HCT116 (cell line): ENCODE measurements around the gene DNMT3B. TPM values are rescaled to one million over a fixed set of nuclear protein-coding genes. Genes with fewer than 3 reads are reported as not detected.

Experiments used
- ATAC-seq: fragments of 200-7000 bp; cut with Tn5 transposase; 2 replicates; pipeline ENCODE4 v1.9.1; 2020; ENCODE audit warnings: mild to moderate bottlenecking, moderate library complexity
- BruUV-seq: library from RNA; stranded (reverse); fragments of 400-500 nt; replicated peaks from 2 replicates; lab custom pipeline; 2021; lab: Mats Ljungman, UMichigan
- CTCF ChIA-PET: fragments of 300-600 bp; sonication (Branson Sonifier 250); formaldehyde crosslinking; loops from one replicate; lab custom pipeline; 2021; ENCODE audit warnings: antibody characterized with exemption; lab: Charles Lee
- POLR2A ChIA-PET: fragments of 300-600, 350-600 bp; sonication (Branson Sonifier 250); formaldehyde crosslinking; loops from one replicate; lab custom pipeline; 2021; ENCODE audit warnings: antibody characterized with exemption; lab: Charles Lee
- RAD21 ChIA-PET, 2 experiments: fragments of 300-600 bp; sonication (Branson Sonifier 250); formaldehyde crosslinking; loops; one replicate each; lab custom pipeline; 2023; ENCODE audit warnings: low total read pairs in 2 of 2; ENCODE audit not compliant: uncharacterized antibody in 2 of 2, unreplicated experiment in 2 of 2, low non-redundant PET in 1 of 2; lab: Charles Lee
- DNase-seq: peaks from one replicate; pipeline ENCODE4 v3.0.0-alpha.2; 2010; ENCODE audit warnings: low read depth, low spot score
- H2AFZ ChIP-seq: fragments of 200-600 bp; shearing (Covaris generic), sonication (generic); 2 replicates; pipeline ENCODE4 v1.6.1; 2017; ENCODE audit warnings: low read depth, mixed run types, mixed read lengths, antibody characterized with exemption, low read length; ENCODE audit not compliant: poor library complexity, severe bottlenecking
- H3K27ac ChIP-seq: 2 replicates; pipeline ENCODE4 v1.5.1; 2012; ENCODE audit warnings: low read depth, low read length
- H3K27me3 ChIP-seq: fragments of 200-600 bp; sonication (generic); 2 replicates; pipeline ENCODE4 v1.6.1; 2016; ENCODE audit warnings: mixed run types, low read length, mixed read lengths; ENCODE audit not compliant: insufficient read depth
- H3K36me3 ChIP-seq, 2 experiments: fragments of 200-500 bp in 1 of 2; fragments of 200-600 bp in 1 of 2; sonication (Bioruptor generic) in 1 of 2; sonication (generic) in 1 of 2; 2 replicates each; pipeline versions ENCODE4 v1.5.1 to v1.6.1; 2014 to 2016; ENCODE audit warnings: low read length in 2 of 2, inconsistent platforms in 1 of 2, mixed read lengths in 1 of 2, mixed run types in 1 of 2; ENCODE audit not compliant: insufficient read depth in 2 of 2, control insufficient read depth in 1 of 2
- H3K4me1 ChIP-seq, 2 experiments: fragments of 200-600 bp in 1 of 2; sonication (generic) in 1 of 2; 2 replicates each; pipeline versions ENCODE4 v1.5.1 to v1.6.1; 2012 to 2017; ENCODE audit warnings: low read length in 2 of 2, inconsistent platforms in 1 of 2, mild to moderate bottlenecking in 1 of 2, mixed read lengths in 1 of 2, mixed run types in 1 of 2, moderate library complexity in 1 of 2; ENCODE audit not compliant: insufficient read depth in 2 of 2, control insufficient read depth in 1 of 2
- H3K4me2 ChIP-seq: fragments of 200-600 bp; sonication (generic); 2 replicates; pipeline ENCODE4 v1.6.1; 2017; ENCODE audit warnings: mixed run types, low read length, mixed read lengths
- H3K4me3 ChIP-seq, 2 experiments: fragments of 200-600 bp in 1 of 2; sonication (generic) in 1 of 2; replicated peaks in 1 of 2; 2 replicates each; pipeline ENCODE4 v1.5.1; 2011 to 2016; ENCODE audit warnings: low read length in 2 of 2, control low read depth in 1 of 2, low read depth in 1 of 2, mild to moderate bottlenecking in 1 of 2, mixed read lengths in 1 of 2, mixed run types in 1 of 2
- H3K79me2 ChIP-seq: fragments of 200-600 bp; sonication (generic); 2 replicates; pipeline ENCODE4 v1.6.1; 2017; ENCODE audit warnings: mild to moderate bottlenecking, mixed run types, low read length, moderate library complexity, mixed read lengths; ENCODE audit not compliant: insufficient read depth
- H3K9ac ChIP-seq: fragments of 200-600 bp; sonication (generic); 2 replicates; pipeline ENCODE4 v1.6.1; 2016; ENCODE audit warnings: low read length, mixed read lengths
- H3K9me2 ChIP-seq: fragments of 200-600 bp; sonication (generic), shearing (Covaris generic); 2 replicates; pipeline ENCODE4 v1.6.1; 2017; ENCODE audit warnings: mixed run types, mild to moderate bottlenecking, moderate library complexity; ENCODE audit not compliant: insufficient read depth
- H3K9me3 ChIP-seq, 2 experiments: fragments of 200-500 bp in 1 of 2; fragments of 200-600 bp in 1 of 2; sonication (Bioruptor generic) in 1 of 2; sonication (generic) in 1 of 2; 2 replicates each; pipeline ENCODE4 v1.6.1; 2014 to 2017; ENCODE audit warnings: low read length in 2 of 2, mixed read lengths in 2 of 2, inconsistent platforms in 1 of 2, low read depth in 1 of 2, mild to moderate bottlenecking in 1 of 2, mixed run types in 1 of 2, moderate library complexity in 1 of 2; ENCODE audit not compliant: control insufficient read depth in 1 of 2, insufficient read depth in 1 of 2
- H4K20me1 ChIP-seq: fragments of 200-600 bp; sonication (generic), shearing (Covaris generic); 2 replicates; pipeline ENCODE4 v1.6.1; 2017; ENCODE audit warnings: mixed run types, mild to moderate bottlenecking, moderate library complexity; ENCODE audit not compliant: insufficient read depth
- CBX3 ChIP-seq: IDR thresholded peaks from 2 replicates; pipeline ENCODE4 v1.6.1; 2012; ENCODE audit warnings: low read depth
- CEBPB ChIP-seq: IDR thresholded peaks from 2 replicates; pipeline ENCODE4 v1.6.1; 2012; ENCODE audit warnings: low read depth
- EGR1 ChIP-seq: IDR thresholded peaks from 2 replicates; pipeline ENCODE4 v1.6.1; 2012; ENCODE audit warnings: low read depth
- EZH2 ChIP-seq: fragments of 200-600 bp; sonication (generic); IDR thresholded peaks from 2 replicates; pipeline ENCODE4 v1.6.1; 2017; ENCODE audit warnings: antibody characterized with exemption, mixed run types
- EZH2phosphoT487 ChIP-seq: fragments of 200-600 bp; IDR thresholded peaks from 2 replicates; pipeline ENCODE4 v1.6.1; 2018; ENCODE audit warnings: antibody characterized with exemption, borderline replicate concordance
- FOSL1 ChIP-seq: IDR thresholded peaks from 2 replicates; pipeline ENCODE4 v1.6.1; 2012; ENCODE audit warnings: low read depth
- POLR2A ChIP-seq: IDR thresholded peaks from 2 replicates; pipeline ENCODE4 v1.7.0; 2011; ENCODE audit warnings: borderline replicate concordance; ENCODE audit not compliant: insufficient read depth, insufficient read length; ENCODE audit errors: extremely low read depth
- POLR2AphosphoS5 ChIP-seq: IDR thresholded peaks from 2 replicates; pipeline ENCODE4 v1.6.1; 2011; ENCODE audit warnings: mild to moderate bottlenecking, low read depth, low read length, moderate library complexity
- RAD21 ChIP-seq: IDR thresholded peaks from 2 replicates; pipeline ENCODE4 v1.6.1; 2012; ENCODE audit warnings: low read depth, mild to moderate bottlenecking
- SRF ChIP-seq: IDR thresholded peaks from 2 replicates; pipeline ENCODE4 v1.6.1; 2012; ENCODE audit warnings: low read depth
- TCF7L2 ChIP-seq: IDR thresholded peaks from 2 replicates; pipeline ENCODE4 v1.7.0; 2011; ENCODE audit warnings: borderline replicate concordance, inconsistent platforms; ENCODE audit not compliant: insufficient read depth, insufficient read length; ENCODE audit errors: extremely low read depth
- intact Hi-C: fragments of 100-400 bp; cut with micrococcal nuclease; formaldehyde crosslinking; loops from 2 replicates; pipeline ENCODE4 v1.10.0; 2022
- total RNA-seq: library from RNA; stranded (reverse); gene quantifications from one replicate; pipeline ENCODE4 v1.2.1, GENCODE V29; 2021; ENCODE audit not compliant: unreplicated experiment
- TF ChIP-seq, protein P1 (sequence below): IDR thresholded peaks from 2 replicates; pipeline ENCODE4 v1.6.1; 2012
- TF ChIP-seq, protein P2 (sequence below): IDR thresholded peaks from 2 replicates; pipeline ENCODE4 v1.6.1; 2012

DNMT3B gene
- total RNA-seq, 1 experiment from 2014 or later: 22.2 TPM

DNA sequence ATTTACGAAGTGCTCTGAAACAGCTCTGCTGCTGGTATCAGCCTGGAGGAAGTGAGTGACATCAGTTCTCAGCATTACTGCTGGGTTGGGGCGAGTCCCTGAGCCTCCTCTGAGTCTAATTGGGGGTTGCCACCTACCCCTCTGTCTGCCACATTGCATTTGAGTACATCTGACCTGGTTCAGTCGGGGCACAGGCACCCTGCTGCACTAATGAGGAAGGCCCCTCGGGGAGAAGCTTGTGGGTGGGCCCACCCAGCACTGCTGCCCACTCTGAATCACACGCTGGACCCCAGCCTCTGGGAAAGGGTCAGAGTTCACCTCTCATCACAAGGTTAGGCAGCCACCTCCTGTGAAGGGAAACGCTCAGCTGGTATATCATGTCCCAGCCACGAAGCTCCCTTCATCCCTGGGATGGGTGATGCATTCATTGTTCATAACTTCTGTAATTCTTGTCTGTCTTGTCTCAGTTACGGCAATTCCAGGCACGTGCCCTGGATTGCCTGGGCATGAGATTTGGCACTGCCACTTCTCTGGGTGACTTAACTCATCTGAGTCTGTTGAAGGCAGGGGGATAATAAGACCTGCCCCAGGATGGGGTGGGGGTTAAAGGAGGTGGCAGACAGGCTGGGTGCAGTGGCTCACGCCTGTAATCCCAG is 13.3 kb downstream of the DNMT3B start:
- Histone ChIP-seq H3K36me3 (peaks cover 0 to 3% of the 10 kb centered on the region in 2 experiments; a peak in 1 of 4 replicates), H3K4me1 (peaks cover 22 to 31% of the 10 kb centered on the region in 2 experiments), H2AFZ (no peak overlapping the region), H3K9me2 (no peaks in the 10 kb centered on the region), H3K9me3 (no peaks in the 10 kb centered on the region), H3K9ac (no peak overlapping the region), H3K27ac (no peak overlapping the region), H3K4me2 (no peak overlapping the region), H3K27me3 (no peaks in the 10 kb centered on the region), H3K4me3 (no peak overlapping the region), H4K20me1 (no peaks in the 10 kb centered on the region)
- intact Hi-C loops: loop anchor here (10.0 kb wide), 1 partner anchor 251 kb away; no protein-coding TSS in a partner anchor
- POLR2A ChIA-PET: interaction anchor here (0.6 kb wide), 2 partner anchors 10 to 44 kb away, joined by 3 read pairs; partner anchors contain the start of gene MAPRE1
- RAD21 ChIA-PET: no interaction called here
- DNase-seq: no peak
- TF ChIP-seq EZH2 (no peak), POLR2AphosphoS5 (no peak), CEBPB (no peak), CBX3 (no peak), SRF (no peak), TCF7L2 (no peak), EGR1 (no peak), POLR2A (no peak), FOSL1 (no peak), EZH2phosphoT487 (no peak), RAD21 (no peak)
- TF ChIP-seq, protein P1, sequence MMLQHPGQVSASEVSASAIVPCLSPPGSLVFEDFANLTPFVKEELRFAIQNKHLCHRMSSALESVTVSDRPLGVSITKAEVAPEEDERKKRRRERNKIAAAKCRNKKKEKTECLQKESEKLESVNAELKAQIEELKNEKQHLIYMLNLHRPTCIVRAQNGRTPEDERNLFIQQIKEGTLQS: no peak
- TF ChIP-seq, protein P2, sequence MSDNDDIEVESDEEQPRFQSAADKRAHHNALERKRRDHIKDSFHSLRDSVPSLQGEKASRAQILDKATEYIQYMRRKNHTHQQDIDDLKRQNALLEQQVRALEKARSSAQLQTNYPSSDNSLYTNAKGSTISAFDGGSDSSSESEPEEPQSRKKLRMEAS: no peak
- TF ChIP-seq, all 23 proteins: peak for 0
- H3K79me2 ChIP-seq: peaks cover 79% of the 10 kb centered on the region
- no TSS peak for BruUV-seq
- ATAC-seq: no peak
- CTCF ChIA-PET: interaction anchor here (3.7 to 5.0 kb wide), 2 partner anchors 14 to 103 kb away, joined by 21 to 185 read pairs; partner anchors contain the start of gene C20orf203
